Liver (tissue), 9 donors: ENCODE measurements around the gene NPPC. TPM values are rescaled to one million over a fixed set of nuclear protein-coding genes. Genes with fewer than 3 reads are reported as not detected.

Experiments
- DNase-seq: peaks from one replicate; pipeline ENCODE4 v3.0.0-alpha.2; 2017; ENCODE audit warnings: low spot score
- H3K27ac ChIP-seq, 2 donors: one replicate each; pipeline ENCODE4 v1.7.0; 2013; ENCODE audit warnings: inconsistent platforms in 2 of 2, low read length in 2 of 2, control low read depth in 1 of 2, low read depth in 1 of 2, mild to moderate bottlenecking in 1 of 2
- H3K27me3 ChIP-seq, 4 donors: one replicate each; pipeline versions ENCODE4 v1.6.1 to v1.7.0; 2013; ENCODE audit warnings: low read length in 3 of 4, inconsistent platforms in 1 of 4, mild to moderate bottlenecking in 1 of 4, moderate library complexity in 1 of 4; ENCODE audit not compliant: control insufficient read depth in 4 of 4, insufficient read depth in 4 of 4
- H3K36me3 ChIP-seq, 4 donors: one replicate each; pipeline versions ENCODE4 v1.6.1 to v1.7.0; 2013; ENCODE audit warnings: low read length in 3 of 4, mild to moderate bottlenecking in 3 of 4, low read depth in 1 of 4, moderate library complexity in 1 of 4; ENCODE audit not compliant: control insufficient read depth in 4 of 4, insufficient read depth in 3 of 4
- H3K4me1 ChIP-seq, 4 donors: one replicate each; pipeline versions ENCODE4 v1.6.1 to v1.7.0; 2013; ENCODE audit warnings: low read length in 3 of 4, mild to moderate bottlenecking in 3 of 4, moderate library complexity in 1 of 4; ENCODE audit not compliant: control insufficient read depth in 4 of 4, insufficient read depth in 4 of 4
- H3K4me3 ChIP-seq, 3 donors: one replicate each; pipeline versions ENCODE4 v1.6.1 to v1.7.0; 2013; ENCODE audit warnings: low read length in 3 of 3, control low read depth in 1 of 3, low read depth in 1 of 3, mild to moderate bottlenecking in 1 of 3
- H3K9ac ChIP-seq, 2 donors: one replicate each; pipeline ENCODE4 v1.7.0; 2013; ENCODE audit warnings: low read length in 2 of 2, mild to moderate bottlenecking in 2 of 2, moderate library complexity in 2 of 2, control low read depth in 1 of 2, low read depth in 1 of 2
- H3K9me3 ChIP-seq, 4 donors: one replicate each; pipeline versions ENCODE4 v1.6.1 to v1.7.0; 2013; ENCODE audit warnings: low read length in 3 of 4; ENCODE audit not compliant: control insufficient read depth in 4 of 4
- EGR1 ChIP-seq, 2 donors: IDR thresholded peaks; 2 replicates each; pipeline ENCODE4 v1.6.1; 2016 to 2018; ENCODE audit warnings: antibody characterized with exemption in 2 of 2, low read depth in 2 of 2
- FOXA1 ChIP-seq: IDR thresholded peaks from 2 replicates; pipeline ENCODE4 v1.6.1; 2016; ENCODE audit warnings: antibody characterized with exemption
- FOXA2 ChIP-seq: IDR thresholded peaks from 2 replicates; pipeline ENCODE4 v1.6.1; 2016; ENCODE audit warnings: antibody characterized with exemption
- GABPA ChIP-seq, 2 donors: IDR thresholded peaks in 1 of 2; conservative IDR thresholded peaks in 1 of 2; 2 replicates each; pipeline ENCODE4 v1.6.1; 2016; ENCODE audit warnings: antibody characterized with exemption in 2 of 2, mild to moderate bottlenecking in 1 of 2, moderate library complexity in 1 of 2
- HNF4A ChIP-seq, 2 donors: conservative IDR thresholded peaks; 2 replicates each; pipeline ENCODE4 v1.6.1; 2016; ENCODE audit warnings: antibody characterized with exemption in 2 of 2, mild to moderate bottlenecking in 2 of 2
- HNF4G ChIP-seq: IDR thresholded peaks from 2 replicates; pipeline ENCODE4 v1.6.1; 2016; ENCODE audit warnings: antibody characterized with exemption
- JUND ChIP-seq, 2 donors: IDR thresholded peaks; 2 replicates each; pipeline ENCODE4 v1.6.1; 2016; ENCODE audit warnings: antibody characterized with exemption in 2 of 2
- NR2F2 ChIP-seq: IDR thresholded peaks from 2 replicates; pipeline ENCODE4 v1.6.1; 2016; ENCODE audit warnings: antibody characterized with exemption
- RAD21 ChIP-seq, 2 donors: IDR thresholded peaks; 2 replicates each; pipeline ENCODE4 v1.6.1; 2016; ENCODE audit warnings: antibody characterized with exemption in 2 of 2, mild to moderate bottlenecking in 2 of 2
- RXRA ChIP-seq, 2 donors: IDR thresholded peaks; 2 replicates each; pipeline ENCODE4 v1.6.1; 2017 to 2018; ENCODE audit warnings: antibody characterized with exemption in 2 of 2, mild to moderate bottlenecking in 1 of 2
- SP1 ChIP-seq: IDR thresholded peaks from 2 replicates; pipeline ENCODE4 v1.6.1; 2018; ENCODE audit warnings: antibody characterized with exemption, mild to moderate bottlenecking
- TAF1 ChIP-seq: conservative IDR thresholded peaks from 2 replicates; pipeline ENCODE4 v1.6.1; 2016; ENCODE audit warnings: antibody characterized with exemption, mild to moderate bottlenecking
- YY1 ChIP-seq: IDR thresholded peaks from 2 replicates; pipeline ENCODE4 v1.6.1; 2016; ENCODE audit warnings: antibody characterized with exemption, mild to moderate bottlenecking
- WGBS: extraction: QIAGEN DNeasy Blood & Tissue Kit; methylation state at CpG from one replicate; pipeline ENCODE4 v1.1.7; 2013; 5-methylcytosine and 5-hydroxymethylcytosine counted together
- polyA plus RNA-seq, 2 donors: library from polyadenylated mRNA; stranded (reverse) in 1 of 2; unstranded in 1 of 2; fragments of 200-250 nt in 1 of 2; fragments of >200 nt in 1 of 2; fragmentation: Nextera tagmentation in 1 of 2; extraction: Ambion mirVana in 1 of 2; gene quantifications; one replicate each; pipeline versions ENCODE4 v1.2.1 to v1.2.3, GENCODE V29; 2013 to 2015
- total RNA-seq, 2 donors: library from RNA; depleted of rRNA; stranded (reverse); fragments of >200 nt; gene quantifications; one replicate each; pipeline ENCODE4 v1.2.3, GENCODE V29; 2014
- TF ChIP-seq, protein P1 (sequence below): IDR thresholded peaks from 2 replicates; pipeline ENCODE4 v1.6.1; 2016; ENCODE audit warnings: antibody characterized with exemption
- TF ChIP-seq, protein P2 (sequence below): IDR thresholded peaks from 2 replicates; pipeline ENCODE4 v1.6.1; 2016; ENCODE audit warnings: antibody characterized with exemption, mild to moderate bottlenecking
- TF ChIP-seq, protein P3 (sequence below): IDR thresholded peaks from 2 replicates; pipeline ENCODE4 v1.6.1; 2016; ENCODE audit warnings: antibody characterized with exemption
- TF ChIP-seq, protein P4 (sequence below): IDR thresholded peaks from 2 replicates; pipeline ENCODE4 v1.6.1; 2016; ENCODE audit warnings: antibody characterized with exemption
- TF ChIP-seq, protein P5 (sequence below): fragments of 150-350 bp; IDR thresholded peaks from 2 replicates; pipeline ENCODE4 v1.5.1; 2017; ENCODE audit warnings: improper control_type of control experiment, low read depth, low read length; ENCODE audit not compliant: missing input control
- donor health status: healthy.
- donor health status: healthy.
- donor health status: healthy.
- donor health status: healthy.
- donor health status: healthy.

Gene NPPC
- total and polyA plus RNA-seq, 4 donors, result 0.47 TPM; not detected in 3

DNA sequence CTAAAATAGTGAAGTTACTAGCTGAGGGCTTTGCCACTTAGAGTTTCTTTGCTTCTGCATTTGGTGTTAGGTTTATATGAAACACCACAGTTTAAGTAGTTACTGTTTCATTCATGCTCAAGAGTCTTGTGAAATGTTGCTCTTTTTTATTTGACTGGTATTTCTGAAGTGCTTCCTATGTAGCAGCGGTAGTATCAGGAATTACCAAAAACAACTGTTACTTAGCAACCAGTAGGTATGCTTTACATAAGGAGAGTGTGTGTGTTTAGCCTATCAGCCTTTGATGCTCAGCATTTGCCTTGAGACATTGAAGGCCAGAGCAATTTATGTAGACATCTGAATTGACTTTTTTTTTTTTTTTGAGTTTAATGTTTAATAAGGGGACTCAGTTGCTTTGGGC lies 38.9 kb upstream of the NPPC start:
- no peak overlapping the region for H3K27ac ChIP-seq
- H3K4me3 ChIP-seq, result no peak overlapping the region
- DNase-seq, result no peak
- TF ChIP-seq YY1 (no peak), HNF4G (no peak), RAD21 (IDR thresholded peaks at IDR 0.05) (no peak), FOXA1 (no peak), TAF1 (no peak), JUND (IDR thresholded peaks at IDR 0.05) (no peak), FOXA2 (no peak), SP1 (no peak), HNF4A (conservative IDR thresholded peaks at IDR 0.05) (no peak)
- TF ChIP-seq, protein P1, sequence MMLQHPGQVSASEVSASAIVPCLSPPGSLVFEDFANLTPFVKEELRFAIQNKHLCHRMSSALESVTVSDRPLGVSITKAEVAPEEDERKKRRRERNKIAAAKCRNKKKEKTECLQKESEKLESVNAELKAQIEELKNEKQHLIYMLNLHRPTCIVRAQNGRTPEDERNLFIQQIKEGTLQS, result no peak
- TF ChIP-seq, protein P2, sequence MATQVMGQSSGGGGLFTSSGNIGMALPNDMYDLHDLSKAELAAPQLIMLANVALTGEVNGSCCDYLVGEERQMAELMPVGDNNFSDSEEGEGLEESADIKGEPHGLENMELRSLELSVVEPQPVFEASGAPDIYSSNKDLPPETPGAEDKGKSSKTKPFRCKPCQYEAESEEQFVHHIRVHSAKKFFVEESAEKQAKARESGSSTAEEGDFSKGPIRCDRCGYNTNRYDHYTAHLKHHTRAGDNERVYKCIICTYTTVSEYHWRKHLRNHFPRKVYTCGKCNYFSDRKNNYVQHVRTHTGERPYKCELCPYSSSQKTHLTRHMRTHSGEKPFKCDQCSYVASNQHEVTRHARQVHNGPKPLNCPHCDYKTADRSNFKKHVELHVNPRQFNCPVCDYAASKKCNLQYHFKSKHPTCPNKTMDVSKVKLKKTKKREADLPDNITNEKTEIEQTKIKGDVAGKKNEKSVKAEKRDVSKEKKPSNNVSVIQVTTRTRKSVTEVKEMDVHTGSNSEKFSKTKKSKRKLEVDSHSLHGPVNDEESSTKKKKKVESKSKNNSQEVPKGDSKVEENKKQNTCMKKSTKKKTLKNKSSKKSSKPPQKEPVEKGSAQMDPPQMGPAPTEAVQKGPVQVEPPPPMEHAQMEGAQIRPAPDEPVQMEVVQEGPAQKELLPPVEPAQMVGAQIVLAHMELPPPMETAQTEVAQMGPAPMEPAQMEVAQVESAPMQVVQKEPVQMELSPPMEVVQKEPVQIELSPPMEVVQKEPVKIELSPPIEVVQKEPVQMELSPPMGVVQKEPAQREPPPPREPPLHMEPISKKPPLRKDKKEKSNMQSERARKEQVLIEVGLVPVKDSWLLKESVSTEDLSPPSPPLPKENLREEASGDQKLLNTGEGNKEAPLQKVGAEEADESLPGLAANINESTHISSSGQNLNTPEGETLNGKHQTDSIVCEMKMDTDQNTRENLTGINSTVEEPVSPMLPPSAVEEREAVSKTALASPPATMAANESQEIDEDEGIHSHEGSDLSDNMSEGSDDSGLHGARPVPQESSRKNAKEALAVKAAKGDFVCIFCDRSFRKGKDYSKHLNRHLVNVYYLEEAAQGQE, result no peak
- TF ChIP-seq, protein P3, sequence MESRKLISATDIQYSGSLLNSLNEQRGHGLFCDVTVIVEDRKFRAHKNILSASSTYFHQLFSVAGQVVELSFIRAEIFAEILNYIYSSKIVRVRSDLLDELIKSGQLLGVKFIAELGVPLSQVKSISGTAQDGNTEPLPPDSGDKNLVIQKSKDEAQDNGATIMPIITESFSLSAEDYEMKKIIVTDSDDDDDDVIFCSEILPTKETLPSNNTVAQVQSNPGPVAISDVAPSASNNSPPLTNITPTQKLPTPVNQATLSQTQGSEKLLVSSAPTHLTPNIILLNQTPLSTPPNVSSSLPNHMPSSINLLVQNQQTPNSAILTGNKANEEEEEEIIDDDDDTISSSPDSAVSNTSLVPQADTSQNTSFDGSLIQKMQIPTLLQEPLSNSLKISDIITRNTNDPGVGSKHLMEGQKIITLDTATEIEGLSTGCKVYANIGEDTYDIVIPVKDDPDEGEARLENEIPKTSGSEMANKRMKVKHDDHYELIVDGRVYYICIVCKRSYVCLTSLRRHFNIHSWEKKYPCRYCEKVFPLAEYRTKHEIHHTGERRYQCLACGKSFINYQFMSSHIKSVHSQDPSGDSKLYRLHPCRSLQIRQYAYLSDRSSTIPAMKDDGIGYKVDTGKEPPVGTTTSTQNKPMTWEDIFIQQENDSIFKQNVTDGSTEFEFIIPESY, result no peak
- peaks cover 0 to 21% (median 12%) of the 10 kb centered on the region in 4 donors for H3K4me1 ChIP-seq
- WGBS, result 66% methylated on average over 1 of the region's 1 CpG
- H3K9ac ChIP-seq, result no peak overlapping the region
- H3K27me3 ChIP-seq, result no peaks in the 10 kb centered on the region
- no peaks in the 10 kb centered on the region for H3K36me3 ChIP-seq
- H3K9me3 ChIP-seq, result no peaks in the 10 kb centered on the region

DNA sequence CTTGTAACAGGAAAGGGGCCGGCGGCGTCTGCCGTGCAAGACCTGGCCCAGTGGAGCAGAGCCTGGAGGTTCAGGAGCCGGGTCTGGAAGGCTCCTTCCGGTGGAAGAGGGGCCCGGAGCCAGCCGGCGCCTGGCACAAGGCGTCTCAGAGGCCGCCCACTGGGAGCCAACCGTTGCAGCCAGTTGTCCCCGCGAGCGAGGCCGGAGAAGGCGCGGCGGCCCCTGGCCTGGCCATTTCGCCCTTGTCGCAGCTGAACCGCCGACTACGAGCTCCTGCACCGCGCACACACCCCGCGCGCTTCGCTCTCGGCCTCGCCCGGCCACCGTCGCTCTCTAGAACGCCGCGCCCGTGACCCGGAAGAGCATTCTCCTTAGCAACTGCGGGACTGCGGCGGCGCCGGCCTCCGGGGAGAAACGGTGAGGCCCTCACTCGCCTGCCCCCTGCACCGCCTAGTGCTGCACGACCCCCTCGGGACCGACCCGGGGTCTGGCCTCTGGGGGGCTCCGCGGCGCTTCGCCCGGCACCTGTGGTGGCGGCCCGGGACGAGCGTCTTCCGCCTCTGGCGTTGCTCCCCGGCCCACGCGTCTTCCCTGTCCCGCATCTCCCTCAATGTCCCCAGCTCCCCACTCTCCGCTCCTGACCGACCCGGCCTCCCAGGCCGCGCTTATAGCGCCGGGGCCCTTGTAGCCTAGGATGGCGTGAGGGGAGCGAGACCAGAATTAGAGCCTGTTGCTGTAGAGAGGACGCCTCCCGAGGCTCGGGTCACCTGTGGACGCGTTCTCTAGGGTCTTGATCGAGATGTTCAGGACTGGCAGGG lies 35.4 kb upstream of the NPPC start, which contains the start of gene DIS3L2:
DIS3L2 (plus strand) TSS at position 365 of the 818 bp plus-strand sequence. CDS start 53,215 bp downstream, outside the sequence.
- Histone ChIP-seq H3K27ac (peak within 1 kb of the TSS; percentile 61 to 79), H3K9me3 (no peaks in the 10 kb centered on the region), H3K27me3 (no peaks in the 10 kb centered on the region), H3K9ac (peak within 1 kb of the TSS; percentile 63 to 79), H3K4me1 (peaks cover 2 to 21% (median 12%) of the 10 kb centered on the region in 4 donors), H3K4me3 (peak within 1 kb of the TSS; percentile 90 to 91 (median 91)), H3K36me3 (no peaks in the 10 kb centered on the region)
- under 1% methylated on average over 83 of the region's 83 CpGs for WGBS
- DNase-seq, result peak; percentile 81
- peak; percentile 63 for TF ChIP-seq YY1
- no peak for TF ChIP-seq NR2F2
- TF ChIP-seq, protein P1, result no peak
- TF ChIP-seq GABPA (IDR thresholded peaks at IDR 0.05 in 1 of 2, conservative IDR thresholded peaks at IDR 0.05 in 1 of 2), result peak; percentile 61 to 93
- TF ChIP-seq, protein P4, sequence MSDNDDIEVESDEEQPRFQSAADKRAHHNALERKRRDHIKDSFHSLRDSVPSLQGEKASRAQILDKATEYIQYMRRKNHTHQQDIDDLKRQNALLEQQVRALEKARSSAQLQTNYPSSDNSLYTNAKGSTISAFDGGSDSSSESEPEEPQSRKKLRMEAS, result no peak
- no peak for TF ChIP-seq FOXA2
- TF ChIP-seq HNF4G, result no peak
- peak in 1 of 2 donors; percentile 19 for TF ChIP-seq RAD21 (IDR thresholded peaks at IDR 0.05)
- no peak for TF ChIP-seq TAF1
- TF ChIP-seq, protein P5, sequence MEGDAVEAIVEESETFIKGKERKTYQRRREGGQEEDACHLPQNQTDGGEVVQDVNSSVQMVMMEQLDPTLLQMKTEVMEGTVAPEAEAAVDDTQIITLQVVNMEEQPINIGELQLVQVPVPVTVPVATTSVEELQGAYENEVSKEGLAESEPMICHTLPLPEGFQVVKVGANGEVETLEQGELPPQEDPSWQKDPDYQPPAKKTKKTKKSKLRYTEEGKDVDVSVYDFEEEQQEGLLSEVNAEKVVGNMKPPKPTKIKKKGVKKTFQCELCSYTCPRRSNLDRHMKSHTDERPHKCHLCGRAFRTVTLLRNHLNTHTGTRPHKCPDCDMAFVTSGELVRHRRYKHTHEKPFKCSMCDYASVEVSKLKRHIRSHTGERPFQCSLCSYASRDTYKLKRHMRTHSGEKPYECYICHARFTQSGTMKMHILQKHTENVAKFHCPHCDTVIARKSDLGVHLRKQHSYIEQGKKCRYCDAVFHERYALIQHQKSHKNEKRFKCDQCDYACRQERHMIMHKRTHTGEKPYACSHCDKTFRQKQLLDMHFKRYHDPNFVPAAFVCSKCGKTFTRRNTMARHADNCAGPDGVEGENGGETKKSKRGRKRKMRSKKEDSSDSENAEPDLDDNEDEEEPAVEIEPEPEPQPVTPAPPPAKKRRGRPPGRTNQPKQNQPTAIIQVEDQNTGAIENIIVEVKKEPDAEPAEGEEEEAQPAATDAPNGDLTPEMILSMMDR, result no peak
- TF ChIP-seq SP1, result no peak
- no peak for TF ChIP-seq JUND (IDR thresholded peaks at IDR 0.05)
- no peak for TF ChIP-seq EGR1 (IDR thresholded peaks at IDR 0.05; ENCODE audit: low read depth in 2 of 2)
- no peak for TF ChIP-seq RXRA (IDR thresholded peaks at IDR 0.05)
- peak; percentile 11 for TF ChIP-seq FOXA1
- TF ChIP-seq, protein P3, result peak; percentile 35
- no peak for TF ChIP-seq HNF4A (conservative IDR thresholded peaks at IDR 0.05)
